Chondrocyte (in vitro differentiated cells): ENCODE data around the gene PEPD. TPM values are rescaled to one million over a fixed set of nuclear protein-coding genes. Genes with fewer than 3 reads are reported as not detected.

Experiments used
- DNase-seq: peaks from one replicate; pipeline ENCODE4 v3.0.0; 2021; ENCODE audit warnings: mixed read lengths, low spot score
- H3K27ac Mint-ChIP-seq: one replicate; pipeline ENCODE4 v1.8.0; 2021; ENCODE audit warnings: mild to moderate bottlenecking, moderate library complexity, mixed read lengths; ENCODE audit not compliant: unreplicated experiment
- H3K27me3 Mint-ChIP-seq: 2 replicates; pipeline ENCODE4 v1.8.0; 2021; ENCODE audit warnings: low read depth, mixed read lengths
- H3K36me3 Mint-ChIP-seq: 2 replicates; pipeline ENCODE4 v1.8.0; 2021; ENCODE audit warnings: low read depth, mixed read lengths
- H3K4me1 Mint-ChIP-seq: 2 replicates; pipeline ENCODE4 v1.8.0; 2021; ENCODE audit warnings: low read depth, mild to moderate bottlenecking, mixed read lengths
- H3K4me3 Mint-ChIP-seq: one replicate; pipeline ENCODE4 v1.8.0; 2021; ENCODE audit warnings: mild to moderate bottlenecking, moderate library complexity, mixed read lengths; ENCODE audit not compliant: unreplicated experiment
- H3K9me3 Mint-ChIP-seq: 2 replicates; pipeline ENCODE4 v1.8.0; 2021; ENCODE audit warnings: low read depth, mixed read lengths
- total RNA-seq: library from RNA; stranded (reverse); gene quantifications from 3 replicates; pipeline ENCODE4 v1.2.1, GENCODE V29; 2021
- TF ChIP-seq, protein P1 (sequence below): fragments of 200-600 bp; sonication (generic); IDR thresholded peaks from 2 replicates; pipeline ENCODE4 v1.5.0; 2021; ENCODE audit warnings: antibody characterized with exemption, mild to moderate bottlenecking, moderate library complexity

The PEPD gene
- total RNA-seq, 1 donor from 2014 or later, result 55.6 TPM

DNA sequence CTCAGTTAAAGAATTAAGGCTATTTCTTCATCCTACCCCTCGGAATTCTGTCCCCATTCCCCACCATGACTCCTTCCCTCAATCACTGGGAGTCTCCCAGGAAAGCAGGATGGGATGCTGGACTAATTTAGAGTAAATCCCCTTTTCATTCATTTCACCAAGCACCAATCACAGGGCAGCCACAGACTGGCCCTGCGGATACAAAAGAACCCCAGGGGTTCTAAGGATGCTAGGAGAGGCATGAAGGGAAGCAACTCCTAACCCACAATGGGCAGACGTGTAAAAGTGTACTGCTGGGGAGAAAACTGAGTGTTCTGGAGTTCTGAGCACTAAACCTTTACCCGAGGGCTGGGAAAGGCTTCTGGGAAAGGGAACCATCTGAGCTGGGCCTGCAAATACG is 3.0 kb downstream of the PEPD start:
- H3K27me3 Mint-ChIP-seq, result no peaks in the 10 kb centered on the region
- no peaks in the 10 kb centered on the region for H3K36me3 Mint-ChIP-seq
- DNase-seq, result no peak
- H3K9me3 Mint-ChIP-seq, result no peaks in the 10 kb centered on the region
- no peak overlapping the region for H3K27ac Mint-ChIP-seq
- H3K4me3 Mint-ChIP-seq, result no peak overlapping the region
- TF ChIP-seq, protein P1, sequence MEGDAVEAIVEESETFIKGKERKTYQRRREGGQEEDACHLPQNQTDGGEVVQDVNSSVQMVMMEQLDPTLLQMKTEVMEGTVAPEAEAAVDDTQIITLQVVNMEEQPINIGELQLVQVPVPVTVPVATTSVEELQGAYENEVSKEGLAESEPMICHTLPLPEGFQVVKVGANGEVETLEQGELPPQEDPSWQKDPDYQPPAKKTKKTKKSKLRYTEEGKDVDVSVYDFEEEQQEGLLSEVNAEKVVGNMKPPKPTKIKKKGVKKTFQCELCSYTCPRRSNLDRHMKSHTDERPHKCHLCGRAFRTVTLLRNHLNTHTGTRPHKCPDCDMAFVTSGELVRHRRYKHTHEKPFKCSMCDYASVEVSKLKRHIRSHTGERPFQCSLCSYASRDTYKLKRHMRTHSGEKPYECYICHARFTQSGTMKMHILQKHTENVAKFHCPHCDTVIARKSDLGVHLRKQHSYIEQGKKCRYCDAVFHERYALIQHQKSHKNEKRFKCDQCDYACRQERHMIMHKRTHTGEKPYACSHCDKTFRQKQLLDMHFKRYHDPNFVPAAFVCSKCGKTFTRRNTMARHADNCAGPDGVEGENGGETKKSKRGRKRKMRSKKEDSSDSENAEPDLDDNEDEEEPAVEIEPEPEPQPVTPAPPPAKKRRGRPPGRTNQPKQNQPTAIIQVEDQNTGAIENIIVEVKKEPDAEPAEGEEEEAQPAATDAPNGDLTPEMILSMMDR, result no peak
- peaks cover 19% of the 10 kb centered on the region for H3K4me1 Mint-ChIP-seq

DNA sequence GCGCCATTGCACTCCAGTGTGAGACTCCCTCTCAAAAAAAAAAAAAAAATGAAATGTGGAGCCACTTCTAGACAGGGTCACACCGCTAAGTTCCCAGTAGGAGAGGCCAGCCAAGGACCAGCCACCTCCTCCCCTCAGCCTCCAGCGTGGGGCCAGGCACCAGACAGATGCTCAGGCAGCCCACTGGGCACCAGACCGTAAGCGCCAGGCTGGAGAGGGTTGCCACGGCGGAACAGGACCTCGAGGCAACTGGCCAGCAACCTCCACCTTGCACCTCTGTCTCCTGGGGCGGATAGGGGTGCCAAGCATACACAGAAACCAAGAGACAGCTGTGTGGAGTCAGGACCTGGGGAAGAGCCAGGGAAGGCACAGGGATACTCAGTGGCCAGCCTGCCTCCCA is 3.7 kb downstream of the PEPD start:
- DNase-seq, result no peak
- H3K36me3 Mint-ChIP-seq, result no peaks in the 10 kb centered on the region
- TF ChIP-seq, protein P1, result no peak
- no peak overlapping the region for H3K4me3 Mint-ChIP-seq
- H3K9me3 Mint-ChIP-seq, result no peaks in the 10 kb centered on the region
- peaks cover 19% of the 10 kb centered on the region for H3K4me1 Mint-ChIP-seq
- no peak overlapping the region for H3K27ac Mint-ChIP-seq
- H3K27me3 Mint-ChIP-seq, result no peaks in the 10 kb centered on the region

DNA sequence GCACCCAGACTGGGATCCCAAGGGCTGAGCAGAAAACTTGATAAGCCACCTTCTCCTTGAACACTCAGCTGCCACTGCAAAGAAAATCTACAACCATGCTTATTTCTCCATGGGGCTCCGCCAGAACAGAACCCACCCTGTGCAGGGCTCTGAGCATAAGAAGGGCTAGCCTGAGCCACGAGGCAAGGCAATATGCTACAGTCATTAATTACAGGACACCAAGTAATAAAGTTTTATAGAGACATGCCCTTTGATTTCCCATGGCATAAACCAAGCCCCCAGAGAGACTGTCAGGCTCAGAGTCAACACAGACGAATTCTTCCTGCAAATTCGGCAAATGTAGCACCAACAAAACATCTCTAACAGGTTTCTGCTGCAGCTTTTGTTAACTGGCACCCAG is 5.7 kb downstream of the PEPD start:
- no peak overlapping the region for H3K4me3 Mint-ChIP-seq
- peaks cover 10% of the 10 kb centered on the region for H3K4me1 Mint-ChIP-seq
- no peaks in the 10 kb centered on the region for H3K36me3 Mint-ChIP-seq
- TF ChIP-seq, protein P1, result no peak
- no peaks in the 10 kb centered on the region for H3K27me3 Mint-ChIP-seq
- H3K27ac Mint-ChIP-seq, result no peak overlapping the region
- DNase-seq, result no peak
- H3K9me3 Mint-ChIP-seq, result no peaks in the 10 kb centered on the region

DNA sequence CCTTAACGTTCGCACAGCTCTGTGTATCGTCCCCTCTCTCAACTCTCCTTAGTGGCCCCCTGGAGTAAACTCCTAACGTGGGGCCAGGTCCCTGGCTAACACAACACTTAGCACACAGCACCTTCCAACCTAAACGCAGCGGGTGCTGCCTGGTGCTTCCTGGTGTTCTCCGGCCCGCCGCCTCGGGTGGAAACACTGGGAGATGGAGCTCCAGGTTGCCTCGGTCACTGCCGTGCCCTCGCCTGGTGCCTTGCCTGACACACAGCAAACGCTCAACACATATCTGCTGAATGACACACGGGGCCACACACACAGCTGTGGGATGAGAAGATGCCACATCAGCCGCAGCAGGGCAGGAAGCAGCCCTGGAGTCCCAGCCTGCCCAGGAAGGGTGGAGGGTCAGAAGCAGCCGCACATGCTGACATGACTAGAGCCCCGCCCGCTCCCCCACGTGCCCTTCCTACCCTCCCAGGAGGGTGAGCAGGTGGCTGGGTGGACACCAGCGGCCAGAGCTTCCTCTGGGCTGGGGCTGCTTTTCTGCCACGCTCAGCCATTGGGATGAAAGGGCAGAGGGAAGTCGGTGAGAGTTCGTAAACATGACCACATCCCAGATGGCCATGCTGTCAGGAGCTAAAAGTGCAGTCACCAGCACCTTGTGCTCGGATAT is 6.6 kb downstream of the PEPD start:
- DNase-seq, result no peak
- H3K36me3 Mint-ChIP-seq, result no peaks in the 10 kb centered on the region
- peak overlapping the region; percentile 49 for H3K27ac Mint-ChIP-seq
- no peaks in the 10 kb centered on the region for H3K9me3 Mint-ChIP-seq
- no peak overlapping the region for H3K4me3 Mint-ChIP-seq
- TF ChIP-seq, protein P1, result no peak
- peaks cover under 1% of the 10 kb centered on the region for H3K4me1 Mint-ChIP-seq
- no peaks in the 10 kb centered on the region for H3K27me3 Mint-ChIP-seq

DNA sequence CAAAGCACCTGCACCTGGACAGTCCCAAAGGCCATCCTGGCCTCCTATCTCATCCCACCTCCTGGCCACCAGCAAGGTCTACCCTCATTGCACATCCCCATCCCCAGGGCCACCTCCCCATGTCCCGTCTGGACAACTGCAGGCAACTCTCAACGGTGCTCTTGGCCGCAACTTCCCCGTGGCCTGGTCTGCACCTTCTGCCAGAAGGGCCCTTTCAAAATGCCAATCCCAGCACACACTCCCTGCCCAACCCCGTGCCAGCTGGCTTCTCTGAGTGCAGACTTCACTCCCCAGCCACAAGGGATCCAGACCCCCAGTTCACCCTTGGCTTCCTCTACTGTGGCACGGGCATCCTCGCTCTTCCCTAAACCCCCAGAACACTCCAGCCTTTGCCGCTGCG is 8.2 kb downstream of the PEPD start:
- H3K4me1 Mint-ChIP-seq, result no peaks in the 10 kb centered on the region
- peak; percentile 86 for DNase-seq
- H3K9me3 Mint-ChIP-seq, result no peaks in the 10 kb centered on the region
- H3K27ac Mint-ChIP-seq, result no peak overlapping the region
- no peak overlapping the region for H3K4me3 Mint-ChIP-seq
- peaks cover 4% of the 10 kb centered on the region for H3K36me3 Mint-ChIP-seq
- TF ChIP-seq, protein P1, result no peak
- H3K27me3 Mint-ChIP-seq, result no peaks in the 10 kb centered on the region
